ENCODE results near the gene COL4A2. TPM values are rescaled to one million over a fixed set of nuclear protein-coding genes. Genes with fewer than 3 reads are reported as not detected.

The COL4A2 gene
- total RNA-seq, 1 donor from 2014 or later = 1,414 TPM

- DNase-seq (ENCODE audit: low read depth) (no peak), FAIRE-seq (no peak)
- no peak overlapping the region for H3K4me3 ChIP-seq (ENCODE audit: insufficient read depth, low read depth, low read length)
- peak overlapping the region; percentile 89 for H3K9ac ChIP-seq (ENCODE audit: low read length)
- no peaks in the 10 kb centered on the region for H4K20me1 ChIP-seq (ENCODE audit: insufficient read depth, low read length)
- peaks cover 75% of the 10 kb centered on the region for H3K79me2 ChIP-seq (ENCODE audit: insufficient read depth, low read length)
- Mint-ChIP-seq H3K4me3 (ENCODE audit: unreplicated experiment) (peak overlapping the region; percentile 52), H3K36me3 (ENCODE audit: low read depth, unreplicated experiment) (peaks cover 21% of the 10 kb centered on the region), H3K27me3 (ENCODE audit: low read depth, unreplicated experiment) (no peaks in the 10 kb centered on the region), H3K4me1 (ENCODE audit: low read depth, unreplicated experiment) (peaks cover 90% of the 10 kb centered on the region), H3K27ac (ENCODE audit: unreplicated experiment) (peak overlapping the region; percentile 99), H3K9me3 (ENCODE audit: unreplicated experiment) (peaks cover 3% of the 10 kb centered on the region)
- peak overlapping the region; percentile 99 for H3K27ac ChIP-seq (ENCODE audit: low read depth, low read length)
- no peak overlapping the region for H2AFZ ChIP-seq (ENCODE audit: low read depth, low read length)
- H3K36me3 ChIP-seq (ENCODE audit: insufficient read depth, low read length) = peaks cover 13% of the 10 kb centered on the region
- no peaks in the 10 kb centered on the region for H3K9me3 ChIP-seq (ENCODE audit: insufficient read depth, low read depth, low read length)
- peak overlapping the region; percentile 31 for H3K4me2 ChIP-seq (ENCODE audit: low read length)
- TF ChIP-seq EZH2 (IDR thresholded peaks at IDR 0.05; ENCODE audit: insufficient read depth, low read length) (no peak), CTCF (IDR thresholded peaks at IDR 0.05; ENCODE audit: insufficient read depth, low read depth, low read length) (no peak)
- peaks cover 83% of the 10 kb centered on the region for H3K4me1 ChIP-seq (ENCODE audit: insufficient read depth, low read length)
- H3K27me3 ChIP-seq (ENCODE audit: insufficient read depth, low read length) = no peaks in the 10 kb centered on the region
Observed at GRCh38 chr13:110339263-110339662, 32.2 kb downstream of the COL4A2 start.

GRCh38 chr13:110339975-110340550 lies 33.0 kb downstream of the COL4A2 start:
- H3K4me1 Mint-ChIP-seq (ENCODE audit: low read depth, unreplicated experiment) = peaks cover 90% of the 10 kb centered on the region
- Histone ChIP-seq H3K36me3 (ENCODE audit: insufficient read depth, low read length) (peaks cover 17% of the 10 kb centered on the region), H3K79me2 (ENCODE audit: insufficient read depth, low read length) (peaks cover 80% of the 10 kb centered on the region), H3K9me3 (ENCODE audit: insufficient read depth, low read depth, low read length) (no peaks in the 10 kb centered on the region), H2AFZ (ENCODE audit: low read depth, low read length) (no peak overlapping the region), H3K4me1 (ENCODE audit: insufficient read depth, low read length) (peaks cover 80% of the 10 kb centered on the region), H3K4me3 (ENCODE audit: insufficient read depth, low read depth, low read length) (no peak overlapping the region), H3K9ac (ENCODE audit: low read length) (peak overlapping the region; percentile 89), H3K27ac (ENCODE audit: low read depth, low read length) (peak overlapping the region; percentile 99), H3K4me2 (ENCODE audit: low read length) (peak overlapping the region; percentile 66), H3K27me3 (ENCODE audit: insufficient read depth, low read length) (no peaks in the 10 kb centered on the region), H4K20me1 (ENCODE audit: insufficient read depth, low read length) (no peaks in the 10 kb centered on the region)
- H3K9me3 Mint-ChIP-seq (ENCODE audit: unreplicated experiment) = peaks cover 3% of the 10 kb centered on the region
- TF ChIP-seq EZH2 (IDR thresholded peaks at IDR 0.05; ENCODE audit: insufficient read depth, low read length) = no peak
- TF ChIP-seq CTCF (IDR thresholded peaks at IDR 0.05; ENCODE audit: insufficient read depth, low read depth, low read length) = no peak
- H3K36me3 Mint-ChIP-seq (ENCODE audit: low read depth, unreplicated experiment) = peaks cover 20% of the 10 kb centered on the region
- no peaks in the 10 kb centered on the region for H3K27me3 Mint-ChIP-seq (ENCODE audit: low read depth, unreplicated experiment)
- H3K4me3 Mint-ChIP-seq (ENCODE audit: unreplicated experiment) = peak overlapping the region; percentile 66
- H3K27ac Mint-ChIP-seq (ENCODE audit: unreplicated experiment) = peak overlapping the region; percentile 99
- DNase-seq (ENCODE audit: low read depth) = no peak
- FAIRE-seq = no peak

GRCh38 chr13:110340812-110341444 lies 33.8 kb downstream of the COL4A2 start:
- Histone ChIP-seq H3K4me3 (ENCODE audit: insufficient read depth, low read depth, low read length) (peak overlapping the region; percentile 24), H3K27me3 (ENCODE audit: insufficient read depth, low read length) (no peaks in the 10 kb centered on the region), H3K9ac (ENCODE audit: low read length) (peak overlapping the region; percentile 89), H3K4me1 (ENCODE audit: insufficient read depth, low read length) (peaks cover 86% of the 10 kb centered on the region), H3K9me3 (ENCODE audit: insufficient read depth, low read depth, low read length) (no peaks in the 10 kb centered on the region), H3K79me2 (ENCODE audit: insufficient read depth, low read length) (peaks cover 82% of the 10 kb centered on the region), H3K4me2 (ENCODE audit: low read length) (peak overlapping the region; percentile 66), H3K36me3 (ENCODE audit: insufficient read depth, low read length) (peaks cover 11% of the 10 kb centered on the region), H3K27ac (ENCODE audit: low read depth, low read length) (peak overlapping the region; percentile 99), H2AFZ (ENCODE audit: low read depth, low read length) (no peak overlapping the region), H4K20me1 (ENCODE audit: insufficient read depth, low read length) (no peaks in the 10 kb centered on the region)
- DNase-seq (ENCODE audit: low read depth) = peak; percentile 84
- peak; percentile 32 for FAIRE-seq
- H3K36me3 Mint-ChIP-seq (ENCODE audit: low read depth, unreplicated experiment) = peaks cover 19% of the 10 kb centered on the region
- H3K27me3 Mint-ChIP-seq (ENCODE audit: low read depth, unreplicated experiment) = no peaks in the 10 kb centered on the region
- H3K9me3 Mint-ChIP-seq (ENCODE audit: unreplicated experiment) = peaks cover 3% of the 10 kb centered on the region
- peak overlapping the region; percentile 99 for H3K27ac Mint-ChIP-seq (ENCODE audit: unreplicated experiment)
- no peak for TF ChIP-seq EZH2 (IDR thresholded peaks at IDR 0.05; ENCODE audit: insufficient read depth, low read length)
- TF ChIP-seq CTCF (IDR thresholded peaks at IDR 0.05; ENCODE audit: insufficient read depth, low read depth, low read length) = no peak
- H3K4me1 Mint-ChIP-seq (ENCODE audit: low read depth, unreplicated experiment) = peaks cover 89% of the 10 kb centered on the region
- H3K4me3 Mint-ChIP-seq (ENCODE audit: unreplicated experiment) = peak overlapping the region; percentile 70

Data from astrocyte (in vitro differentiated cells and primary cell).